COLO668 (cell line): ENCODE measurements around the gene TSPAN3.

ENCODE experiments used
- DNase-seq: peaks from one replicate; lab custom pipeline; 2025; ENCODE audit not compliant: unreplicated experiment; lab: John Stamatoyannopoulos, UW

Gene TSPAN3

GRCh38 chr15:77070495-77071304 is at the start of gene TSPAN3:
Gene TSPAN3 (minus strand): TSS chr15:77071109. CDS start chr15:77070954, 155 bp downstream.
- DNase-seq: peak; percentile 93

- no peak for DNase-seq
Measured at GRCh38 chr15:77120576-77120975, 49.7 kb upstream of the TSPAN3 start.

GRCh38 chr15:77119446-77119845 is 48.5 kb upstream of the TSPAN3 start:
- no peak for DNase-seq

- peak; percentile 16 for DNase-seq
Measured at GRCh38 chr15:77118882-77119321, 48.0 kb upstream of the TSPAN3 start.

- no peak for DNase-seq
Measured at GRCh38 chr15:77115179-77115578, 44.3 kb upstream of the TSPAN3 start.

- no peak for DNase-seq
Measured at GRCh38 chr15:77112838-77113504, 42.1 kb upstream of the TSPAN3 start.

GRCh38 chr15:77111789-77112188 is 40.9 kb upstream of the TSPAN3 start:
- DNase-seq: no peak

- DNase-seq: peak; percentile 39
Measured at GRCh38 chr15:77107531-77108355, 36.8 kb upstream of the TSPAN3 start.

- DNase-seq: no peak
Measured at GRCh38 chr15:77107068-77107467, 36.2 kb upstream of the TSPAN3 start.

GRCh38 chr15:77104155-77104554 is 33.2 kb upstream of the TSPAN3 start:
- no peak for DNase-seq

GRCh38 chr15:77099741-77100463 is 29.0 kb upstream of the TSPAN3 start:
- no peak for DNase-seq

- no peak for DNase-seq
Measured at GRCh38 chr15:77098572-77098971, 27.7 kb upstream of the TSPAN3 start.

GRCh38 chr15:77097921-77098320 is 27.0 kb upstream of the TSPAN3 start:
- no peak for DNase-seq

GRCh38 chr15:77097248-77097721 is 26.4 kb upstream of the TSPAN3 start:
- DNase-seq: no peak

GRCh38 chr15:77096541-77096940 is 25.6 kb upstream of the TSPAN3 start:
- no peak for DNase-seq

GRCh38 chr15:77096138-77096537 is 25.2 kb upstream of the TSPAN3 start:
- no peak for DNase-seq

GRCh38 chr15:77094397-77095030 is 23.6 kb upstream of the TSPAN3 start:
- DNase-seq: peak; percentile 7

GRCh38 chr15:77093436-77093835 is 22.5 kb upstream of the TSPAN3 start:
- no peak for DNase-seq

- DNase-seq: no peak
Measured at GRCh38 chr15:77091097-77091496, 20.2 kb upstream of the TSPAN3 start.

- no peak for DNase-seq
Measured at GRCh38 chr15:77087213-77087612, 16.3 kb upstream of the TSPAN3 start.
